ENCODE data around the gene NR3C2. TPM values are rescaled to one million over a fixed set of nuclear protein-coding genes. Genes with fewer than 3 reads are reported as not detected.

NR3C2 gene
- total RNA-seq, 1 experiment from 2014 or later, result 2.7 TPM

GRCh38 chr4:148076964-148077363 is 365.2 kb downstream of the NR3C2 start:
- Histone ChIP-seq H3K9ac (ENCODE audit: low read length) (no peak overlapping the region), H3K36me3 (ENCODE audit: control insufficient read depth in 1 of 2, insufficient read depth in 2 of 2, low read length in 2 of 2) (no peaks in the 10 kb centered on the region; a peak in 1 of 4 replicates), H2AFZ (ENCODE audit: low read depth, low read length, poor library complexity, severe bottlenecking) (no peak overlapping the region), H3K9me2 (ENCODE audit: insufficient read depth) (no peaks in the 10 kb centered on the region), H3K4me3 (replicated peaks in 1 of 2; ENCODE audit: low read depth in 1 of 2, low read length in 2 of 2) (no peak overlapping the region), H3K4me1 (ENCODE audit: control insufficient read depth in 1 of 2, insufficient read depth in 2 of 2, low read length in 2 of 2) (no peaks in the 10 kb centered on the region), H3K9me3 (ENCODE audit: control insufficient read depth in 1 of 2, insufficient read depth in 1 of 2, low read depth in 1 of 2, low read length in 2 of 2) (0 out of 4 replicates have a peak, but pooled peaks cover 0 to 4% of the 10 kb centered on the region in 2 experiments), H3K4me2 (ENCODE audit: low read length) (no peak overlapping the region), H4K20me1 (ENCODE audit: insufficient read depth) (no peaks in the 10 kb centered on the region), H3K27me3 (ENCODE audit: insufficient read depth, low read length) (no peaks in the 10 kb centered on the region), H3K79me2 (ENCODE audit: insufficient read depth, low read length) (no peaks in the 10 kb centered on the region), H3K27ac (ENCODE audit: low read depth, low read length) (no peak overlapping the region)
- ChIA-PET CTCF (no interaction called here), POLR2A (no interaction called here), RAD21 (ENCODE audit: low non-redundant PET in 1 of 2, low total read pairs in 2 of 2, uncharacterized antibody in 2 of 2, unreplicated experiment in 2 of 2) (no interaction called here)
- TF ChIP-seq ZFX (IDR thresholded peaks at IDR 0.05) (no peak), REST (IDR thresholded peaks at IDR 0.05; ENCODE audit: low read depth) (no peak)
- intact Hi-C loops (cut with micrococcal nuclease), result no loop called here
- ATAC-seq (no peak), DNase-seq (ENCODE audit: low read depth, low spot score) (no peak)
- no TSS peak for BruUV-seq (replicated peaks)

GRCh38 chr4:148075438-148075837 is 366.8 kb downstream of the NR3C2 start:
- no peaks in the 10 kb centered on the region; a peak in 1 of 4 replicates for H3K36me3 ChIP-seq (ENCODE audit: control insufficient read depth in 1 of 2, insufficient read depth in 2 of 2, low read length in 2 of 2)
- H3K9ac ChIP-seq (ENCODE audit: low read length), result no peak overlapping the region
- H3K4me1 ChIP-seq (ENCODE audit: control insufficient read depth in 1 of 2, insufficient read depth in 2 of 2, low read length in 2 of 2), result no peaks in the 10 kb centered on the region
- H3K79me2 ChIP-seq (ENCODE audit: insufficient read depth, low read length), result no peaks in the 10 kb centered on the region
- H3K9me3 ChIP-seq (ENCODE audit: control insufficient read depth in 1 of 2, insufficient read depth in 1 of 2, low read depth in 1 of 2, low read length in 2 of 2), result 0 out of 4 replicates have a peak, but pooled peaks cover 0 to 4% of the 10 kb centered on the region in 2 experiments
- TF ChIP-seq EZH2phosphoT487 (IDR thresholded peaks at IDR 0.05; ENCODE audit: borderline replicate concordance) (no peak), YY1 (IDR thresholded peaks at IDR 0.05; ENCODE audit: extremely low read depth, insufficient replicate concordance, low read depth, low read length) (no peak), RAD21 (IDR thresholded peaks at IDR 0.05; ENCODE audit: low read depth) (no peak), SP1 (IDR thresholded peaks at IDR 0.05; ENCODE audit: low read depth) (no peak), EZH2 (IDR thresholded peaks at IDR 0.05) (no peak), SIN3A (IDR thresholded peaks at IDR 0.05; ENCODE audit: low read depth) (no peak), POLR2A (IDR thresholded peaks at IDR 0.05; ENCODE audit: borderline replicate concordance, extremely low read depth, insufficient read depth, insufficient read length) (no peak), REST (IDR thresholded peaks at IDR 0.05; ENCODE audit: low read depth) (no peak)
- no TSS peak for BruUV-seq (replicated peaks)
- H3K27ac ChIP-seq (ENCODE audit: low read depth, low read length), result no peak overlapping the region
- intact Hi-C loops (cut with micrococcal nuclease), result no loop called here
- no peaks in the 10 kb centered on the region for H3K27me3 ChIP-seq (ENCODE audit: insufficient read depth, low read length)
- H3K4me3 ChIP-seq (replicated peaks in 1 of 2; ENCODE audit: low read depth in 1 of 2, low read length in 2 of 2), result no peak overlapping the region
- H2AFZ ChIP-seq (ENCODE audit: low read depth, low read length, poor library complexity, severe bottlenecking), result no peak overlapping the region
- H3K9me2 ChIP-seq (ENCODE audit: insufficient read depth), result no peaks in the 10 kb centered on the region
- ATAC-seq (no peak), DNase-seq (ENCODE audit: low read depth, low spot score) (no peak)
- CTCF ChIA-PET, result no interaction called here
- H4K20me1 ChIP-seq (ENCODE audit: insufficient read depth), result no peaks in the 10 kb centered on the region
- no peak overlapping the region for H3K4me2 ChIP-seq (ENCODE audit: low read length)
- RAD21 ChIA-PET (ENCODE audit: low non-redundant PET in 1 of 2, low total read pairs in 2 of 2, uncharacterized antibody in 2 of 2, unreplicated experiment in 2 of 2), result no interaction called here
- POLR2A ChIA-PET, result no interaction called here
